Lower lobe of right lung (tissue), 2 donors: ENCODE measurements around the gene TAS2R20. TPM values are rescaled to one million over a fixed set of nuclear protein-coding genes. Genes with fewer than 3 reads are reported as not detected.
"Not testable (repeated sequence)": the region's sequence is repeated elsewhere in the genome, so short reads cannot be mapped to it uniquely, and the experiment has no call there.

Source experiments
- ATAC-seq, 2 donors: fragments of 200-7000 bp; cut with Tn5 transposase; one replicate each; pipeline ENCODE4 v1.9.1; 2020 to 2022; ENCODE audit warnings: mild to moderate bottlenecking in 2 of 2, moderate library complexity in 2 of 2
- DNase-seq: peaks from one replicate; pipeline ENCODE4 v3.0.0-alpha.2; 2020
- H3K27ac ChIP-seq: fragments of 200-600 bp; one replicate; pipeline ENCODE4 v1.8.0; 2022
- H3K27me3 ChIP-seq: fragments of 200-600 bp; one replicate; pipeline ENCODE4 v1.8.0; 2022; ENCODE audit warnings: low read depth
- H3K36me3 ChIP-seq: fragments of 200-600 bp; one replicate; pipeline ENCODE4 v1.8.0; 2022; ENCODE audit warnings: mild to moderate bottlenecking
- H3K4me1 ChIP-seq: fragments of 200-600 bp; one replicate; pipeline ENCODE4 v1.8.0; 2022
- H3K4me3 ChIP-seq: fragments of 200-600 bp; one replicate; pipeline ENCODE4 v1.8.0; 2022; ENCODE audit warnings: mild to moderate bottlenecking
- H3K9me3 ChIP-seq: fragments of 200-600 bp; one replicate; pipeline ENCODE4 v1.8.0; 2022
- CTCF ChIP-seq: fragments of 200-600 bp; IDR thresholded peaks from one replicate; pipeline ENCODE4 v1.8.0; 2022; ENCODE audit warnings: antibody characterized with exemption, mild to moderate bottlenecking
- intact Hi-C: fragments of 100-400 bp; cut with DNase I; formaldehyde crosslinking; loops from one replicate; pipeline ENCODE4 v1.11.0; 2022
- long read RNA-seq: library from polyadenylated mRNA; unstranded; transcript quantifications from one replicate; pipeline ENCODE4 v2.0.0, GENCODE V29; 2021
- total RNA-seq: library from RNA; stranded (reverse); fragmentation: NEBNext Ultra II Directional; extraction: Animal tissue kit (Norgen Biotek cat#: 25700); gene quantifications from one replicate; pipeline ENCODE4 v1.2.1, GENCODE V29; 2021
- donor health status: DM: no; HTN: yes; CAD: no; lungs with severe emphysema.

TAS2R20 gene
- total RNA-seq, result 1.3 TPM
- long read RNA-seq, result 0 reads

GRCh38 chr12:10998204-10998603 is at the start of gene TAS2R20:
Gene TAS2R20 (minus strand): TSS chr12:10998304. CDS start chr12:10997875, 429 bp downstream.
- intact Hi-C loops, result no loop called here
- no peaks in the 10 kb centered on the region for H3K4me1 ChIP-seq
- no peak for TF ChIP-seq CTCF
- H3K27ac ChIP-seq, result no peak within 1 kb of the TSS
- ATAC-seq (no peak), DNase-seq (no peak)
- no peak within 1 kb of the TSS for H3K4me3 ChIP-seq
- H3K36me3 ChIP-seq, result peaks cover 5% of the 10 kb centered on the region
- no peaks in the 10 kb centered on the region for H3K27me3 ChIP-seq
- H3K9me3 ChIP-seq, result no peaks in the 10 kb centered on the region

GRCh38 chr12:11041366-11041765 is 43.3 kb upstream of the TAS2R20 start:
- ATAC-seq, H3K4me1 ChIP-seq, H3K27ac ChIP-seq, H3K27me3 ChIP-seq, H3K36me3 ChIP-seq, H3K4me3 ChIP-seq, intact Hi-C loops, DNase-seq, H3K9me3 ChIP-seq: not testable (repeated sequence)

- no peaks in the 10 kb centered on the region for H3K9me3 ChIP-seq
- no peak overlapping the region for H3K4me3 ChIP-seq
- no peaks in the 10 kb centered on the region for H3K27me3 ChIP-seq
- ATAC-seq (no peak), DNase-seq (no peak)
- no peak overlapping the region for H3K27ac ChIP-seq
- intact Hi-C loops, result no loop called here
- no peak for TF ChIP-seq CTCF
- no peaks in the 10 kb centered on the region for H3K36me3 ChIP-seq
- H3K4me1 ChIP-seq, result no peaks in the 10 kb centered on the region
These were observed 42.1 kb upstream of the TAS2R20 start for GRCh38 chr12:11040162-11040561.

- H3K36me3 ChIP-seq, result no peaks in the 10 kb centered on the region
- no peaks in the 10 kb centered on the region for H3K27me3 ChIP-seq
- H3K27ac ChIP-seq, result no peak overlapping the region
- TF ChIP-seq CTCF, result no peak
- H3K9me3 ChIP-seq, result no peaks in the 10 kb centered on the region
- intact Hi-C loops, result no loop called here
- H3K4me1 ChIP-seq, result no peaks in the 10 kb centered on the region
- H3K4me3 ChIP-seq, result no peak overlapping the region
- DNase-seq, result no peak
- no peak for ATAC-seq
These were observed 41.1 kb upstream of the TAS2R20 start for GRCh38 chr12:11039171-11039570.

- H3K27me3 ChIP-seq, DNase-seq, H3K4me1 ChIP-seq, H3K36me3 ChIP-seq, H3K9me3 ChIP-seq, intact Hi-C loops, H3K27ac ChIP-seq, H3K4me3 ChIP-seq, ATAC-seq: not testable (repeated sequence)
These were observed 35.9 kb upstream of the TAS2R20 start for GRCh38 chr12:11033959-11034358.

GRCh38 chr12:11031307-11031706 is 33.2 kb upstream of the TAS2R20 start, which contains the start of gene TAS2R31:
Gene TAS2R31 (minus strand): TSS chr12:11031407. CDS start chr12:11031335, 72 bp downstream.
- no peaks in the 10 kb centered on the region for H3K4me1 ChIP-seq
- no peaks in the 10 kb centered on the region for H3K36me3 ChIP-seq
- no peak for DNase-seq
- no peak for TF ChIP-seq CTCF
- H3K27me3 ChIP-seq, result no peaks in the 10 kb centered on the region
- H3K27ac ChIP-seq, result no peak within 1 kb of the TSS
- intact Hi-C loops, result no loop called here
- no peaks in the 10 kb centered on the region for H3K9me3 ChIP-seq
- ATAC-seq, result no peak
- no peak within 1 kb of the TSS for H3K4me3 ChIP-seq

GRCh38 chr12:11026118-11026517 is 28.0 kb upstream of the TAS2R20 start:
- DNase-seq (no peak), ATAC-seq (no peak)
- intact Hi-C loops, result no loop called here
- H3K4me1 ChIP-seq, result no peaks in the 10 kb centered on the region
- H3K27me3 ChIP-seq, result no peaks in the 10 kb centered on the region
- H3K27ac ChIP-seq, result no peak overlapping the region
- no peak overlapping the region for H3K4me3 ChIP-seq
- no peak for TF ChIP-seq CTCF
- H3K36me3 ChIP-seq, result no peaks in the 10 kb centered on the region
- H3K9me3 ChIP-seq, result no peaks in the 10 kb centered on the region
